GM12878 (cell line): ENCODE results near the gene NKD1. TPM values are rescaled to one million over a fixed set of nuclear protein-coding genes. Genes with fewer than 3 reads are reported as not detected.

ENCODE experiments used
- ATAC-seq: fragments of 200-7000 bp; cut with Tn5 transposase; 3 replicates; pipeline ENCODE4 v1.9.1; 2020; ENCODE audit warnings: mild to moderate bottlenecking, moderate library complexity
- BruUV-seq: library from RNA; stranded (reverse); fragments of 400-500 nt; replicated peaks from 2 replicates; lab custom pipeline; 2021; lab: Mats Ljungman, UMichigan
- CTCF ChIA-PET: fragments of 300-600 bp; sonication (Branson Sonifier 250); formaldehyde crosslinking; extraction: SDS; loops from one replicate; lab custom pipeline; 2021; ENCODE audit warnings: inconsistent platforms; lab: Yijun Ruan, JAX
- POLR2A ChIA-PET: fragments of 350-600 bp; formaldehyde crosslinking; extraction: SDS; loops from one replicate; lab custom pipeline; 2021; ENCODE audit warnings: inconsistent platforms; lab: Charles Lee
- RAD21 ChIA-PET: fragments of 300-600 bp; sonication (Branson Sonifier 250); formaldehyde crosslinking; loops from one replicate; lab custom pipeline; 2023; ENCODE audit warnings: antibody characterized with exemption; ENCODE audit not compliant: unreplicated experiment; lab: Charles Lee
- SMC1A ChIA-PET: fragments of 300-600 bp; sonication (Branson Sonifier 250); formaldehyde crosslinking; loops from one replicate; lab custom pipeline; 2023; ENCODE audit not compliant: unreplicated experiment, uncharacterized antibody; lab: Charles Lee
- DNase-seq: peaks from one replicate; pipeline ENCODE4 v3.0.0-alpha.2; 2011; ENCODE audit warnings: low read depth, low spot score
- FAIRE-seq: peaks from 3 replicates; lab custom pipeline; 2011; peaks lifted over from hg19 to GRCh38; lab: Jason Lieb, UNC
- H2AFZ ChIP-seq: 2 replicates; pipeline ENCODE4 v1.6.0; 2011; ENCODE audit warnings: low read depth, low read length, control low read depth; ENCODE audit not compliant: control insufficient read depth
- H3K27ac ChIP-seq: 2 replicates; pipeline ENCODE4 v1.5.1; 2011; ENCODE audit warnings: control low read depth; ENCODE audit not compliant: control insufficient read depth, insufficient read depth
- H3K27me3 ChIP-seq, 2 experiments: replicated peaks in 1 of 2; 2 replicates each; pipeline versions ENCODE4 v1.6.0 to v1.6.1; 2011; ENCODE audit warnings: low read length in 1 of 2; ENCODE audit not compliant: control insufficient read depth in 2 of 2, insufficient read depth in 2 of 2
- H3K36me3 ChIP-seq, 2 experiments: 2 replicates each; pipeline ENCODE4 v1.5.1; 2011; ENCODE audit warnings: low read length in 1 of 2; ENCODE audit not compliant: control insufficient read depth in 2 of 2, insufficient read depth in 2 of 2
- H3K4me1 ChIP-seq: 2 replicates; pipeline ENCODE4 v1.6.1; 2011; ENCODE audit warnings: mild to moderate bottlenecking, low read length, moderate library complexity, mixed read lengths; ENCODE audit not compliant: control insufficient read depth, insufficient read depth
- H3K4me2 ChIP-seq: 2 replicates; pipeline ENCODE4 v1.6.0; 2011; ENCODE audit warnings: control low read depth; ENCODE audit not compliant: control insufficient read depth, insufficient read depth
- H3K4me3 ChIP-seq: fragments of 200-600 bp; sonication (generic); 2 replicates; pipeline ENCODE4 v1.5.1; 2016
- H3K79me2 ChIP-seq: 2 replicates; pipeline ENCODE4 v1.6.0; 2011; ENCODE audit warnings: low read length; ENCODE audit not compliant: control insufficient read depth, insufficient read depth
- H3K9ac ChIP-seq: 2 replicates; pipeline ENCODE4 v1.8.0; 2011; ENCODE audit warnings: low read length, control low read depth, mixed read lengths; ENCODE audit not compliant: control insufficient read depth, insufficient read depth
- H3K9me3 ChIP-seq: replicated peaks from 3 replicates; pipeline ENCODE4 v1.5.1; 2011; ENCODE audit warnings: mild to moderate bottlenecking, low read length; ENCODE audit not compliant: control insufficient read depth, insufficient read depth
- H4K20me1 ChIP-seq: 2 replicates; pipeline ENCODE4 v1.6.0; 2011; ENCODE audit not compliant: control insufficient read depth, insufficient read depth
- BMI1 ChIP-seq: fragments of 450-650 bp; IDR thresholded peaks from 2 replicates; pipeline ENCODE4 v1.6.1; 2016; ENCODE audit warnings: mild to moderate bottlenecking, moderate library complexity, borderline replicate concordance
- FOXK2 ChIP-seq: fragments of 450-650 bp; IDR thresholded peaks from 2 replicates; pipeline ENCODE4 v1.6.1; 2017; ENCODE audit warnings: mild to moderate bottlenecking, moderate library complexity
- IKZF2 ChIP-seq, 2 experiments: fragments of 450-650 bp; IDR thresholded peaks; 2 replicates each; pipeline ENCODE4 v1.6.1; 2017; ENCODE audit warnings: mild to moderate bottlenecking in 2 of 2, moderate library complexity in 2 of 2
- MYB ChIP-seq: fragments of 150-350 bp; IDR thresholded peaks from 2 replicates; pipeline ENCODE4 v1.6.1; 2014; ENCODE audit warnings: mild to moderate bottlenecking, low read depth, low read length, borderline replicate concordance
- NRF1 ChIP-seq: conservative IDR thresholded peaks from 2 replicates; pipeline ENCODE4 v1.6.1; 2011; ENCODE audit warnings: mild to moderate bottlenecking, low read depth, low read length, improper control_type of control experiment
- SRF ChIP-seq, 2 experiments: IDR thresholded peaks; 2 replicates each; pipeline ENCODE4 v1.6.1; 2011; ENCODE audit warnings: low read depth in 2 of 2, low read length in 2 of 2, mild to moderate bottlenecking in 1 of 2, moderate library complexity in 1 of 2
- TCF3 ChIP-seq: IDR thresholded peaks from 2 replicates; pipeline ENCODE4 v1.6.1; 2012; ENCODE audit warnings: low read depth, mild to moderate bottlenecking, low read length, borderline replicate concordance; ENCODE audit not compliant: insufficient read depth
- ZNF384 ChIP-seq: IDR thresholded peaks from 2 replicates; pipeline ENCODE4 v1.6.1; 2012; ENCODE audit warnings: low read depth, mild to moderate bottlenecking, low read length, improper control_type of control experiment, borderline replicate concordance
- WGBS: methylation state at CpG from one replicate; pipeline ENCODE4 v1.1.6; 2016; ENCODE audit warnings: low lambda C conversion rate; ENCODE audit not compliant: insufficient replicate concordance, insufficient coverage; ENCODE audit errors: missing lambda C conversion rate; 5-methylcytosine and 5-hydroxymethylcytosine counted together
- in situ Hi-C: fragments of 300-500 bp; cut with MboI; formaldehyde crosslinking; loops from 9 replicates; pipeline ENCODE4 v1.14.3; 2018; ENCODE audit warnings: mixed read lengths
- intact Hi-C: fragments of 100-400 bp; cut with micrococcal nuclease; formaldehyde crosslinking; loops from one replicate; pipeline ENCODE4 v1.14.2; 2022; ENCODE audit not compliant: unreplicated experiment
- polyA plus RNA-seq, 11 experiments: library from polyadenylated mRNA; depleted of rRNA in 4 of 11; unstranded in 6 of 11; stranded (reverse) in 5 of 11; fragments of >200 nt; fragmentation: Nextera tagmentation in 4 of 11; fragmentation: Illumina TruSeq in 1 of 11; extraction: Ambion mirVana in 4 of 11; extraction: Trizol in 1 of 11; gene quantifications; 1 replicate in 1 of 11; 2 replicates in 10 of 11; pipeline versions ENCODE4 v1.2.1 to v1.2.3, GENCODE V29; 2011 to 2016; ENCODE audit warnings: inconsistent platforms in 2 of 11, missing spikeins in 2 of 11, low read depth in 1 of 11
- total RNA-seq, 4 experiments: library from RNA; depleted of rRNA in 3 of 4; stranded (reverse); fragments of >200 nt in 3 of 4; fragmentation: Illumina TruSeq in 1 of 4; extraction: Trizol in 1 of 4; gene quantifications; 2 replicates each; pipeline versions ENCODE4 v1.2.1 to v1.2.3, GENCODE V29; 2013 to 2021
- TF ChIP-seq, protein P1 (sequence below): fragments of 450-650 bp; IDR thresholded peaks from 2 replicates; pipeline ENCODE4 v1.6.1; 2017; ENCODE audit warnings: mild to moderate bottlenecking, low read depth, inconsistent platforms; ENCODE audit not compliant: poor library complexity, severe bottlenecking
- TF ChIP-seq, protein P2 (sequence below): IDR thresholded peaks from 2 replicates; pipeline ENCODE4 v1.6.1; 2011; ENCODE audit warnings: borderline replicate concordance, low read depth, mild to moderate bottlenecking, moderate library complexity, mixed read lengths, low read length; ENCODE audit not compliant: insufficient read depth; ENCODE audit errors: extremely low read length
- TF ChIP-seq, protein P3 (sequence below): IDR thresholded peaks from 2 replicates; pipeline ENCODE4 v1.6.1; 2011; ENCODE audit warnings: low read depth, low read length, improper control_type of control experiment, borderline replicate concordance

Gene NKD1
- total and polyA plus RNA-seq, 10 of the 15 experiments (the other 5 are each of a cell fraction or from before 2014, with no cell fraction given): under 0.01 to 0.49 (median 0.04) TPM; not detected in 2

DNA sequence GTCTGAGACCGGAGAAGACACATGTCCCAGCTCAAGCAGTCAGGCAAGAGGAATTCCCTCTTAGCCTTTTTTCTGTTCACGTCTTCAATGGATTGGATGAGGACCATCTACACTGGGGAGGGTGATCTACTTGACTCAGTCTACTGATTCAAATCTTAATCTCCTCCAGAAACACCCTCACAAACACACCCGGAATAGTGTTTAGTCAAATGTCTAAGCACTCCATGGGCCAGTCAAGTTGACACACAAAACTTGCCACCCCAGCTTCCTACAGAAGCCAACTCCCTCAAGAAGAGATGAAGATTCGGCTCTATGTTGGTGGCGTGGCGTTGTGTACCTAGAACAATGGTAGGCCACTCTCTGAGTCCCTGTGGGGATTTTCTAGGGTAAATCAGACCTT lies 22.5 kb upstream of the NKD1 start:
- no peaks in the 10 kb centered on the region for H3K79me2 ChIP-seq
- no peaks in the 10 kb centered on the region for H3K36me3 ChIP-seq
- no peak overlapping the region for H2AFZ ChIP-seq
- ChIA-PET POLR2A (no interaction called here), SMC1A (no interaction called here), RAD21 (no interaction called here), CTCF (no interaction called here)
- in situ Hi-C loops: no loop called here
- BruUV-seq: no TSS peak
- H3K27ac ChIP-seq: no peak overlapping the region
- WGBS: 30% methylated on average over 6 of the region's 6 CpGs
- no peak for DNase-seq
- no peak for TF ChIP-seq NRF1
- no peak for TF ChIP-seq BMI1
- TF ChIP-seq FOXK2: no peak
- TF ChIP-seq, protein P1, sequence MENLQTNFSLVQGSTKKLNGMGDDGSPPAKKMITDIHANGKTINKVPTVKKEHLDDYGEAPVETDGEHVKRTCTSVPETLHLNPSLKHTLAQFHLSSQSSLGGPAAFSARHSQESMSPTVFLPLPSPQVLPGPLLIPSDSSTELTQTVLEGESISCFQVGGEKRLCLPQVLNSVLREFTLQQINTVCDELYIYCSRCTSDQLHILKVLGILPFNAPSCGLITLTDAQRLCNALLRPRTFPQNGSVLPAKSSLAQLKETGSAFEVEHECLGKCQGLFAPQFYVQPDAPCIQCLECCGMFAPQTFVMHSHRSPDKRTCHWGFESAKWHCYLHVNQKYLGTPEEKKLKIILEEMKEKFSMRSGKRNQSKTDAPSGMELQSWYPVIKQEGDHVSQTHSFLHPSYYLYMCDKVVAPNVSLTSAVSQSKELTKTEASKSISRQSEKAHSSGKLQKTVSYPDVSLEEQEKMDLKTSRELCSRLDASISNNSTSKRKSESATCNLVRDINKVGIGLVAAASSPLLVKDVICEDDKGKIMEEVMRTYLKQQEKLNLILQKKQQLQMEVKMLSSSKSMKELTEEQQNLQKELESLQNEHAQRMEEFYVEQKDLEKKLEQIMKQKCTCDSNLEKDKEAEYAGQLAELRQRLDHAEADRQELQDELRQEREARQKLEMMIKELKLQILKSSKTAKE: no peak
- no peak for TF ChIP-seq SRF (IDR thresholded peaks at IDR 0.05; ENCODE audit: low read depth in 2 of 2, low read length in 2 of 2)
- no peak for TF ChIP-seq IKZF2 (IDR thresholded peaks at IDR 0.05)
- TF ChIP-seq, protein P2, sequence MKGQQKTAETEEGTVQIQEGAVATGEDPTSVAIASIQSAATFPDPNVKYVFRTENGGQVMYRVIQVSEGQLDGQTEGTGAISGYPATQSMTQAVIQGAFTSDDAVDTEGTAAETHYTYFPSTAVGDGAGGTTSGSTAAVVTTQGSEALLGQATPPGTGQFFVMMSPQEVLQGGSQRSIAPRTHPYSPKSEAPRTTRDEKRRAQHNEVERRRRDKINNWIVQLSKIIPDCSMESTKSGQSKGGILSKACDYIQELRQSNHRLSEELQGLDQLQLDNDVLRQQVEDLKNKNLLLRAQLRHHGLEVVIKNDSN: no peak
- TF ChIP-seq, protein P3, sequence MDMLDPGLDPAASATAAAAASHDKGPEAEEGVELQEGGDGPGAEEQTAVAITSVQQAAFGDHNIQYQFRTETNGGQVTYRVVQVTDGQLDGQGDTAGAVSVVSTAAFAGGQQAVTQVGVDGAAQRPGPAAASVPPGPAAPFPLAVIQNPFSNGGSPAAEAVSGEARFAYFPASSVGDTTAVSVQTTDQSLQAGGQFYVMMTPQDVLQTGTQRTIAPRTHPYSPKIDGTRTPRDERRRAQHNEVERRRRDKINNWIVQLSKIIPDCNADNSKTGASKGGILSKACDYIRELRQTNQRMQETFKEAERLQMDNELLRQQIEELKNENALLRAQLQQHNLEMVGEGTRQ: no peak
- TF ChIP-seq ZNF384: no peak
- no peak for TF ChIP-seq MYB
- no peak for TF ChIP-seq TCF3
- H3K4me3 ChIP-seq: no peak overlapping the region
- intact Hi-C loops: no loop called here
- no peak overlapping the region for H3K4me2 ChIP-seq
- no peaks in the 10 kb centered on the region; a peak in 1 of 4 replicates for H3K27me3 ChIP-seq
- no peaks in the 10 kb centered on the region; the same call in 2 of the 3 replicates for H3K9me3 ChIP-seq
- ATAC-seq: no peak
- H3K4me1 ChIP-seq: no peaks in the 10 kb centered on the region
- H3K9ac ChIP-seq: no peak overlapping the region
- no peaks in the 10 kb centered on the region for H4K20me1 ChIP-seq
- no peak for FAIRE-seq
